HG02938 (cell line): ENCODE data around the gene DOCK3.

ENCODE experiments used
- ATAC-seq: cut with Tn5 transposase; IDR thresholded peaks from one replicate; pipeline ENCODE4 v1.9.1; 2021; ENCODE audit warnings: mild to moderate bottlenecking, moderate library complexity; ENCODE audit not compliant: unreplicated experiment

DOCK3 gene

DNA sequence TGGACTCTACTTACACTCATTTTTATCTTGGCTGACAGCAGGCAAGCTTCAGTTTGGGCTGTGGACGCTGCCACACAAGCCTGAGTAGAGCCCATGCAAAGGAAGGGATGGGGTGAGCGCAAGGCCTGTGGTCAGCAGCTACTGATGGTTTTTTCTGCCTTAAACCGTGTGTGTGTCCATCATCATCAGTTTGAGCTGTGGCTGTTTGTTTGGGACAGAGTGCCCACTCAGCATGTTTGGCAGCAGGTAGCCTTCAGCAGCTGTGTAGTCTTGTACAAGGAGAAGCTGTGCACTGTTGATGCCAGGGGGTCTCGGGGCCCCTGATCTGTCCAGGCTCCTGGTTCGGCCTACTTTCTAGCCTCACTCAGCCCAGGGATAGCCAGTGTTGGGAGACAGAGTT lies 719.8 kb downstream of the DOCK3 start:
- no peak for ATAC-seq

DNA sequence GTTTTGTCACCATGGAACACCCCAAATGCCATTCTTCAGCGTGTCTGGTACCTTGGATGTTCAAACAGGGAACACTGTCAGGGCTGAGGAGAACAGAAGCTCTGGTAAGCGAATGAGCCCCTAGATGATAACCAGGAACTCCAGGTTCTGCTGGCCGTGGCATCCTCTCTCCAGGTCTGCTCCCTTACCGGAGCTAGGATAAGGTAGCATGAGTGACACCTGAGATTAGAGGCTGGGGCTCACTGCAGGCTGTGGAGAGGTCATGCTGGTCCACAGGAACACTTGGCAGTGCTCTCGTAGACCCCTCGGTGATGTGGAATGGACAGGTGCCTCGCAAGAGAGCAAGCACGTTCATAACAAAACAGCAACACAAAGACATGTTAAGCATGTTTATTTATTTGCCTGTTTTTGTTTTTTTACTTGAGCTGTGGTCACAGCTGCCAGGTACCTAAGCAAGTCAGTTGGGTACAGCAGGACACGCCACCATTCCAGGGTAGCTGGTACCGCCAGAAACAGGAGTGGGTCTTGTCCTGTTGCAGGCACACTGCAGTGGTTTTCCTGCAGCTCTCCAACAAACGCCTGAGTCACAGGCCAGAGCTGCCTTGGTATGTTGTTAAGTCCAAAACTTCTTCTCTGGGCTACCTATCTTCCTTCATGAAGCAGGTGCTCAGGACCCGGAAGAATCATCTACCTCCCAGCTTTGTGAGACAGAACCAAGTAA lies 720.9 kb downstream of the DOCK3 start:
- no peak for ATAC-seq

DNA sequence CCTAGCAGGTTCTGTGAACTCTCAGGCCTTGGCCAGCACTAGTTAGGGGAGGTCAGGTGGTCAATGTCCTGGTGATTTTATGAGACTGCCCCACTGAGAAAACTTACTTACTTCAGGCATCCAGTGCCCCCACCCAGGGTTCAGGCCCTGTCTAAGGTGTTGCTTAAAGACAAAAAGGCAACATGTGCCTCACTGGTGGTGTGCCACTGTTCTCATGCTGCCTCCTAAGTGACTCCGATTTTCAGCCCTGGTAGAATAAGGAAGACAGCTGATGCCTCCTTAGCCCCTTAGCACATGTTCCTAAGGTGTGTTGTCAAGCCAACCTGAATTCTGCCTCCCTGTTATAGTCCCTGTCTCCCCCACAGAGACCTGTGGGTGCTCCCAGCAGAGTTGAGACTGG lies 721.7 kb downstream of the DOCK3 start:
- ATAC-seq, result no peak

DNA sequence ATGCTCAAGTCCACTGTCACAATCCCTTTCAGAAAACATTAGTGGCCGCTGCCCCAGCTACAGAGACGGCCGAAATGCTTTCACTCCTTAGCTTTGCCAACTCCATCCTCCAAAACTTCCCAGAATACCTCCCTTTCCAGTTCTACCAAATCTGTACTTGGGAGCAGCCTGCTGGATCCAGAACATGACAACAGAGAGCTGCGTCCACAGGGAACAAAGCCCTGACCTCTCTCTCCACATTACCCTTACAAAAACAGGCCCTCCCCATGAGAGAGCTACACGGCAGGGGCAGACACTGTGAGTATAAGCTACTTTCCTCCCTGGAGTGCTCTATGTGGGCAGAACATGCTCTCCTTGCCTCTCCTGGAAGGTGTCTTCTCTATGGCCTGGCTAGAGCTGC lies 722.7 kb downstream of the DOCK3 start:
- no peak for ATAC-seq

DNA sequence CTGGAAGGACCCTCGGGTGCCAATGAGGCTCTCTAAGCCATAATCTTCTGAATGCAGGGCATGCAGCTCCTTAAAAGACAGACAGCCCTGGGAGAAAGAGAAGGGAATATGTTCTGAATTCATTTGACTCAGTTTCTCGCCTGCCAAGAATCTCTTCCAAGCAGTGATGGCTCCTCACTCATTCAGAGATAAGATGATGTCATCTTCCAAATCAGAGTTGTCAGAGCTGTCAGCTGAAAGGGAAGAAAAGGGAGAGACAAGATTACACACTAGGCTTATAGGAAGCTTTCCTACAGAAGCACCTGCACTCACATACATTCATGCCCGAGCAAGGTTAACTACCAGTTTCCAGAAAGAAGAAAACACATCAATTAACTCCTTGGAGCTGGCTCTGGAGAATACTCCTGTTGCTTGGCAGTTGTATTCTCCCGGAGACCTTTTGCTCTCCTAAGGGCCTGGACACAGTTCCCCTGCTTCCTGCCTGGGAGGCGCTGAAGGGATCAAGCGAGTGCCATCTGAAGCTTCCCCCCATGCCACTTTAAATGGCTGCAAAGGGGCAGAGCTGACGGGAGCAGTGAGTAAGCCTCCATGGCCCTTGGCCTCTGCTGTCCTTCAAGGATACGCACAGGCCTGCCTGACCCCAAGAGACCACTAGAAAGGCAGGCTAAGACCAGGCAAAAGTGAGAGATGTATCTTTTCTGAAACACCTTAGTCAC lies 724.0 kb downstream of the DOCK3 start:
- ATAC-seq, result no peak

DNA sequence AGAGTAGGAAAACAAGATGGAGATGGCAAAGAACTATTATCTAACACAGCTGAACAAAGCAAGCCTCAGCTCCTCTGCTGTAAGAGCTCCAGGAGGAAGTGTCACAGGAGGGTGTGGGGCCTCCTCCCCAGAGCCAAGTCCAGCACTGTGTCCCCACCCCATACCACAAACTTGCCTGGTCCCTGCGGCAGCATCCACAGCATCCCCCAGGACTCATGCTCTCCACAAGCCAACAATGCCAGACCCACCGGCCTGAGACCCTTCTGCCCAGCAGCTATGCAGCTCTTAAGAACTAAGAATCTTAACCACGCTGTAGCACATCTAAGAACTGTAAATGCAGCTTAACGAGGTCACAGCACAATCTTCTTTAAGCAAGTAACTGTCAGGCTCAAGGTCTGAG lies 725.4 kb downstream of the DOCK3 start:
- no peak for ATAC-seq

DNA sequence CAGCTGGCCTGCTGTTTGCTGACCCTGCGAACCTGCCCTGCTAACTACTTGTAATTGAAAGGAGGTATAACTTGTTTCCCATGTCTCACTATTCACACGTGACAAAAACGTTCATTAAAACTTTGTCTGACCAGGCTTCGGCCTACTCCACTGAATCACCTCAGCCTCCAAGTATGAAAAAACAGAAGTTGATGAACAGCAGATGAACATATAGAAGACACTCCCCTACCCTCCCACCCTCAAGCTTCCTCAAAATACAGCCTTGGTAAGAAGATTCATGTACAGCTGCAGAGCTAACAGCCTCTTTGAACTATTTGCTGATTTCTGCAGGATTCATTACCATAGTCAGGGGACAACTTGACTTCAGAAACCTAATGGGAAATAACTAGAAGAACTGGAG lies 727.0 kb downstream of the DOCK3 start:
- no peak for ATAC-seq

DNA sequence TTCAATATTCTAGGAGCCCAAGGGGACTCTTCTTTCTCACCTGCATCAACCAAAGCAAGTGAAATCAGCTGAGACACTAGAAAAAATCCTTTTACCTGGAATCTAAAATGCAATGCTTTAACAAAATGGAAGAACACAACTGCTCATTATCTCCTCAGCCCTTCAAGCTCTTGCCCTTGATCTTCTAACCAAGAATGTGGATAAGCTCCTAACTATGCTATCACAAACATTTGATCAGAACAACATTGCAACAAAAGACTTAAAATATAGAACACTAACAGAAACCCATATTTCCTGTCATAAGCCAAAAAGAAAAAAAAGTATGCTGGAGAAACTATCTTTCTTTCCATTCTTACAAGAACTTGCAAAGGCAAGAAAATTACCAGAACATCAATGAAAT lies 728.9 kb downstream of the DOCK3 start:
- no peak for ATAC-seq

DNA sequence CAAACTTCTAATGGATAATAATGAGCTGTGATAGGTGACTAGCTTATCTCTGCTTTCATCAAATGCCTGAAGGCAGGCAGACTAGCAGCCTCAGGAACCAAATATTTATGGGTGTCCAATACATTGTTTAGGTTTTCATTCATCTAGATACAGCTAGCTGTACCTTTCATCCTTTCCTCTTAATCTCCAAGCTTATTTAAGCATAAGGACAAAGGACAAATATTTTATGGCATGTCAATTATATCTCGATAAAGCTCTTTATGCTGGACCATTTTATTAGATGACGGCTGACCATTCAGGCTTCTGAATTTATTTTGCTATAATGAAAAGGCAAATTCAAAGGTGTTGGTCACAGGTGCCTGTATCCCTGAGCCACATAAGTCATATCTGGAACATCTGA lies 733.3 kb downstream of the DOCK3 start:
- ATAC-seq, result no peak

DNA sequence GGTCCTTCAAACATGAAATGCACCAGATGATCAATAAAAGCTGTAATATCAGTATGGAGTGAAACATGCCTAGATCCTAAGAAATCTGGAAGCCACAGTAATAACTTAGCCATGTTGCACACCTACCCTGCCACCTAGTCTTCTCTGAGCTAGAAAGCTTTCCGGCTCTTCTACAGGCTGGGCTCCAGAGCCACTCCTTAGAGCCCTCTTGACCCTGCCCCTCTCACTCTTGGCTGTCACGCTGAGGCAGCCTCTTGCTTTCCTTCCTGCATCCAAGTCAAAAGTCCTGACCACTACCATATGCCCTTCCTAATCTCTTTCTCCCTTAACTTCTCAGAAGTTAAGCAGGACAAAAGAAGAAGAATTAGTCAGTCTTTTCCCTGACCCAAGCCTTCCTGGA lies 734.1 kb downstream of the DOCK3 start:
- no peak for ATAC-seq

DNA sequence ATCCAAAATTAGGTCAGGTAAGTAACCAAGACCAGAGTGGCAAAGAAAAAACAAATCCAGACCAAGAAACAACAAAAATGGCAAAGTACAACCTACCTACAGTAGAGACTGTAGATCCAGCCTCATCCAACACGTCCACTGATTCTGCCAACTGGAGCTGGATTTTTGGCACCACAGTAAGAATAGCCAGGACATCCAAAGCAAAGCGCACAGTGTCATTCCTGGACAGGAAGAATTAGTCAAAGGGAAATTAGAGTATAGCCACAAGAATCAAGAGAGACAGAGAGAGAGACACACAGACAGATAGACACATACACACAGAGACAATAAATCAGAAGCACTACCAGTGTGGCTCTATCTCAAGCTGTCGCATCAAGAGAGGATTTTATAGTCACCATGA lies 747.5 kb downstream of the DOCK3 start:
- no peak for ATAC-seq

DNA sequence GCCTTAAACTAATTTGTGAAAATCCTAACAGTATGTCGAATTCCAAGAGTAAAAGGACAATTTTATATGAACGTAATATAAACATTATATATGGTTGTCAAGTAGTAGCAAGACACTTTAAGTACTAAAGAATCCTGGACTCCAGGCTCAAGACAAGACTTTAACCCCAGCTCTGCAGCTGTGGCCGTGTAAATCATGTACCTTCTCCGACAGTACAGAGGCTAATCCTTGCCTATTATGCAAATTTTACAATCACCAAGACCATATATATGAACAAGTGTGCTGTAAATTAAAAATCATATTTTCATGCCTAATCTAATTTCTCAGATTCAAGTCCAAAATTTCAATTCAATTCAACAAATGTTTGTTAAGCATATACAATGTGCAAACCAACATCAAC lies 752.2 kb downstream of the DOCK3 start:
- no peak for ATAC-seq

DNA sequence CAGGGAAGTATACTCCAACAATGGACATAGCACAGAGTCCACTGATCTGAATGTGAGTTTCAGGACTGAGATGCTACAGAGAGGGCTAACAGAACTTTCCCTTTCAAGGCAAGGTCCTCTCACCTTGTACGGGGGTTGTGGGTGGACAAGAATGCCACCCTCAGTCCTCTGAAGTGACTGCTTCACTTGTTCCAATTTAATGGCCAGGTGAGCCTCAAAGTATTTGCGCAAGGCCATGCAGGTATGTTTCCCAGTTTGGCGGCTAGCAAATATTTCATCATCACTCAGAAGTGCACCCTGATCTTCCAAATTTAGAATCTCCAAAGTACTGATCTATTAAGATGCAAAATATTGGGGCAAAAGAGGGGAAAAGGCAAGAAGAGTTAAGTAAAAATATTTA lies 754.4 kb downstream of the DOCK3 start:
- ATAC-seq, result no peak
